VCaP (cell line): ENCODE measurements around the gene LHX2.

Experiments used
- H3K27ac ChIP-seq: fragments of 450-650 bp; 2 replicates; pipeline ENCODE4 v1.5.1; 2017
- CTCF ChIP-seq: fragments of 450-650 bp; conservative IDR thresholded peaks from 2 replicates; pipeline ENCODE4 v1.5.1; 2017; ENCODE audit warnings: mild to moderate bottlenecking, moderate library complexity

LHX2 gene

GRCh38 chr9:124016175-124017050 is 4.8 kb downstream of the LHX2 start:
- H3K27ac ChIP-seq, result no peak overlapping the region
- no peak for TF ChIP-seq CTCF

GRCh38 chr9:124017051-124017928 is 5.7 kb downstream of the LHX2 start:
- no peak overlapping the region for H3K27ac ChIP-seq
- TF ChIP-seq CTCF, result no peak

DNA sequence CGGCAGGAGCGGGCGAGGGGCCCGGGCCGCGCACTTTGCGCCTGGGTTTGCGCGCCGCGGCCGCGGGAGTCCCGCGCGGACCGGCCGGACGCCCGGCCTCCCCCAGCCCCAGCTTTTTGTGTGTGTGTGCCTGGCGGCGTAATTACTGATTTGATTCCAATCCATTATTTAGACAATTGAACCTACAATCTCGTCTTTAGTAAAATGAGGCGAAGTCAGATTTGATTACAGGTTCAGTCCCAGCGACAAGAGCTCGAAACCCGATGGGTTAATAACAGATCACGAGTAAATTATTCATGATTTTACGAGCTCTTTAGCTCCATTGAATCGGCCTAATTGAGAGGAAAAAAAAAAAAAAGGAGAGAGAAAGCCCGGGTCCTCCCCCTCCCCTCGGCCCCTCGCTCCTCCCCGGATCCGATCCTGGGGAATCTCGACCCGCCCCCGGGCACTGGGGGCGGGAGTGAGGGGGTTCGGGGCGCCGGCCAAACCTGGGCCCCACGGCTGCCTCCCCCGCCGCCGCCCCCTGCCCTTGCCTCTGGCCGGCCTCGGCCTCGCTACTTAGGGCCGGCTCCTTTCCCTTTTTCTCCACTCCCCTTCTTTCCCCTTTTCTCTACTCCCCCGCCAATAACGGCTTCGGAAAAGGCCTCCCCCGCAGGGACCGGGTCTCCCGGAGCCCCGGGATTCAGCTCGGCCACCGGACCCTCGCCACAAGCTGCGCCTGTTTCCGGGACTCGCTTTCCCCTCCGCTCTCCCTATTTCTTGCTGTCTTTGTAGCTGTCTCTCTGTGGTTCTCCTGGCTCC is 6.6 kb downstream of the LHX2 start:
- H3K27ac ChIP-seq, result no peak overlapping the region
- no peak for TF ChIP-seq CTCF

DNA sequence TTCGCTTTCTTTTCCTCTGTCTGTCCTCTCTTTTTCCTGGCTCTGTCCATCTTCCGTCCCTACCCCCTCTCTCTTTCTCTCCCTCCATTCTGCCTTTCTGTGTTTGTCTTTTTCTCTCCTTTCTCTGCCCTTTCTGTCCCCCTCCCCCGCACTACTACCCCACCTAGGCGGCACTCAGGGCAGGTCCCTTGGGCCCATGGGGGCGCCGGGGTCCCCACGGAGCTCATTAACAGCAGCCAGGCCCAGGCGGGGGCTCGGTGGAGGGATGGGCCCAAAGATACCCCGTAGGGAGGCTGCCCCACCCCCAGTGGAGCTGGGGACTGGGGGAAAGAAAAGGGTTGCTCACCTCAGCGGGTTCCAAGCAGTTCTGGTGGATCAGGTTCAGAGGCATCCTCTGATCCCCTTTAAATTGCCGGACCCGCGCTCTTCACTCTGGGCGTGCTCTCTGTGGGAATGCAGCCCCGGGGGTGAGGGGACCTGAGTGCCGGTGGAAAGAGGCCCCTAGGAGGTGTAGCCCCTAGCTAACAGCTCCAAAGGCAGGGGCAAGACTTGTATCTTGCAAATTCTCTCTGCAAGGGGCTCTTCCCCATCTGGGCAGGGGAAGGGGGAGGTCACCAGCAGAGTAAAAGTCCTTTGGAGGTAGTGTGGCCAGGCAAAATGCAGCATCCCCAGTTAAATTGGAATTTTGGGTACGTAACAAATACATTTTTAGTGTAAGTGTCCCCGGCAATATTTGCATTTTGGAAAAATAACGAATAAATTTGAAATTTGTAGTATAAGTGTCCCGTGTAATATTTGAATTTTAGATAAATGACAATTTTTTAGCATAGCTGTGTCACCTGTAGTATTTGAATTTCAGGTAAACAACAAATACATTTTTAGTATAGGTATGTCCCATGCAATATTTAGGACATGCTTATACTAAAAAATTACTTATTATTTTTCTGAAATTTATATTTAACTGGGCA is 7.4 kb downstream of the LHX2 start:
- TF ChIP-seq CTCF, result no peak
- no peak overlapping the region for H3K27ac ChIP-seq

- TF ChIP-seq CTCF, result no peak
- H3K27ac ChIP-seq, result no peak overlapping the region
Observed at GRCh38 chr9:124019771-124020519, 8.4 kb downstream of the LHX2 start.
